CD4-positive, alpha-beta T cell treated with Interferon gamma for 1 hour (primary cell): Measurements from ENCODE around the gene TMEM156.
"Not testable (repeated sequence)": the region's sequence is repeated elsewhere in the genome, so short reads cannot be mapped to it uniquely, and the experiment has no call there.

Experiments used
- DNase-seq: peaks from one replicate; pipeline ENCODE4 v3.0.0-alpha.2; 2020

TMEM156 gene

GRCh38 chr4:38954727-38955126 lies 77.5 kb downstream of the TMEM156 start:
- DNase-seq = no peak

- no peak for DNase-seq
Observed at GRCh38 chr4:38952017-38952416, 80.2 kb downstream of the TMEM156 start.

GRCh38 chr4:38951598-38951997 lies 80.6 kb downstream of the TMEM156 start:
- DNase-seq = no peak

GRCh38 chr4:38950734-38951133 lies 81.5 kb downstream of the TMEM156 start:
- no peak for DNase-seq

- DNase-seq = no peak
Observed at GRCh38 chr4:38950159-38950558, 82.0 kb downstream of the TMEM156 start.

- peak; percentile 36 for DNase-seq
Observed at GRCh38 chr4:38949411-38950051, 82.7 kb downstream of the TMEM156 start.

- DNase-seq = no peak
Observed at GRCh38 chr4:38948551-38948950, 83.7 kb downstream of the TMEM156 start.

- no peak for DNase-seq
Observed at GRCh38 chr4:38946919-38947318, 85.3 kb downstream of the TMEM156 start.

GRCh38 chr4:38944440-38944839 lies 87.8 kb downstream of the TMEM156 start:
- no peak for DNase-seq

- no peak for DNase-seq
Observed at GRCh38 chr4:38943343-38943742, 88.9 kb downstream of the TMEM156 start.

- DNase-seq = not testable (repeated sequence)
Observed at GRCh38 chr4:38941906-38942305, 90.3 kb downstream of the TMEM156 start.

- DNase-seq = no peak
Observed at GRCh38 chr4:38940476-38940875, 91.7 kb downstream of the TMEM156 start.

- no peak for DNase-seq
Observed at GRCh38 chr4:38939165-38939564, 93.0 kb downstream of the TMEM156 start.

- no peak for DNase-seq
Observed at GRCh38 chr4:38935391-38936073, 96.7 kb downstream of the TMEM156 start.

- DNase-seq = no peak
Observed at GRCh38 chr4:38931125-38931524, 101.1 kb downstream of the TMEM156 start.

GRCh38 chr4:38930707-38931106 lies 101.5 kb downstream of the TMEM156 start:
- no peak for DNase-seq

- DNase-seq = no peak
Observed at GRCh38 chr4:38930204-38930603, 102.0 kb downstream of the TMEM156 start.

- DNase-seq = no peak
Observed at GRCh38 chr4:38928974-38929373, 103.2 kb downstream of the TMEM156 start.

- DNase-seq = no peak
Observed at GRCh38 chr4:38928568-38928967, 103.6 kb downstream of the TMEM156 start.

- DNase-seq = no peak
Observed at GRCh38 chr4:38926896-38927295, 105.3 kb downstream of the TMEM156 start.

GRCh38 chr4:38925492-38926413 lies 106.5 kb downstream of the TMEM156 start:
- no peak for DNase-seq

- DNase-seq = no peak
Observed at GRCh38 chr4:38924353-38924752, 107.9 kb downstream of the TMEM156 start.

- DNase-seq = no peak
Observed at GRCh38 chr4:38923746-38924145, 108.5 kb downstream of the TMEM156 start.

- DNase-seq = no peak
Observed at GRCh38 chr4:38921151-38921550, 111.1 kb downstream of the TMEM156 start.
